ACC112 (cell line): ENCODE measurements around the gene IFNA4.

Experiments used
- H2AFZ ChIP-seq: fragments of 200-600 bp; sonication (generic); one replicate; pipeline ENCODE4 v1.6.0; 2017; ENCODE audit warnings: antibody characterized with exemption, low read length; ENCODE audit not compliant: unreplicated experiment
- H3K27ac ChIP-seq: fragments of 200-600 bp; sonication (generic); 2 replicates; pipeline ENCODE4 v1.5.1; 2014; ENCODE audit warnings: low read depth, mild to moderate bottlenecking, antibody characterized with exemption, low read length, moderate library complexity
- H3K27me3 ChIP-seq: fragments of 200-600 bp; sonication (generic); 2 replicates; pipeline ENCODE4 v1.6.1; 2014; ENCODE audit warnings: mild to moderate bottlenecking, antibody characterized with exemption, low read length, moderate library complexity, mixed read lengths; ENCODE audit not compliant: insufficient read depth
- H3K36me3 ChIP-seq: fragments of 200-600 bp; sonication (generic); 2 replicates; pipeline ENCODE4 v1.6.1; 2016; ENCODE audit warnings: mild to moderate bottlenecking, antibody characterized with exemption, low read length, moderate library complexity, mixed read lengths; ENCODE audit not compliant: insufficient read depth
- H3K4me1 ChIP-seq: fragments of 200-600 bp; sonication (generic); one replicate; pipeline ENCODE4 v1.6.1; 2016; ENCODE audit warnings: low read length, mixed read lengths; ENCODE audit not compliant: insufficient read depth, unreplicated experiment, control insufficient read depth
- H3K4me3 ChIP-seq: fragments of 200-600 bp; sonication (generic); 2 replicates; pipeline ENCODE4 v1.5.1; 2014; ENCODE audit warnings: mild to moderate bottlenecking, low read depth, low read length
- H3K79me2 ChIP-seq: fragments of 200-600 bp; sonication (generic); one replicate; pipeline ENCODE4 v1.6.0; 2016; ENCODE audit warnings: low read length; ENCODE audit not compliant: control insufficient read depth, unreplicated experiment, insufficient read depth

The IFNA4 gene

DNA sequence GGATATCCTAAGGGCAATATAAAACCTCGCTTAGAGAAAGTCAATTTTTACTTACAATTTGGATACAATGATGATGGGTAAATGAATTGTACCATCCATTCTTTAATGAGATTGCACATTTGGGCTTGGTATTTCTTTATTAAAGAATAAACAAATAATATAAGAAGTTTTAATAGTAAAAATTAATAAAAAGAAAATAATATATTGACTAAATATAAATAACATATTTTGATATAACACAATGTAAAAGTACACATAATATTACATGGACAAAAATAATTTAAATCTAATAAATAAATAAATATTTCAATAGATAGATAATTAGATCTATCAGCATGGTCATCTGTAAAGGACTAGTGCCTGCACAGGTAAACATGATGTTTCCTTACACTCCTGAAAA lies 21.9 kb downstream of the IFNA4 start:
- no peak overlapping the region for H3K27ac ChIP-seq
- no peaks in the 10 kb centered on the region for H3K79me2 ChIP-seq
- H2AFZ ChIP-seq = no peak overlapping the region
- H3K36me3 ChIP-seq = no peaks in the 10 kb centered on the region
- H3K4me3 ChIP-seq = no peak overlapping the region
- H3K27me3 ChIP-seq = peaks cover 4% of the 10 kb centered on the region
- no peaks in the 10 kb centered on the region for H3K4me1 ChIP-seq

GRCh38 chr9:21160178-21160577 lies 27.2 kb downstream of the IFNA4 start:
- Histone ChIP-seq H3K4me3 (no peak overlapping the region), H2AFZ (no peak overlapping the region), H3K79me2 (no peaks in the 10 kb centered on the region), H3K27me3 (peaks cover 4% of the 10 kb centered on the region), H3K36me3 (no peaks in the 10 kb centered on the region), H3K27ac (no peak overlapping the region), H3K4me1 (peaks cover 1% of the 10 kb centered on the region)

DNA sequence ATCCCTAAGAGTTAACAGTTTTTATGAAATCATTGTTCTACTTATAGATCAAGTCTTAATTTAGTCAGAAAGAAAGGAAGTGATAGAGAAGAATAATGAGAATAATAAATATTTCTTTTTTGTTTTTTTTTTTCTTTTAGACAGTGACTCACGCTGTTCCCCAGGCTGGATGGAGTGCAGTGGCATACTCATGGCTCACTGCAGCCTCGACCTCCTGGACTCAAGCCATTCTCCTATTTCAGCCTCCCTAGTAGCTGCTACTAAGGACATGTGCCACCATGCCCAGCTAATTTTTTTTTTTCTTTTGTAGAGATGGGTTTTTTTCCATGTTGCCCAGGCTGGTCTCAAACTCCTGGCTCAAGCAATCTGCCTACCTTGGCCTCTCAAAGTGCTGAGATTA lies 31.9 kb downstream of the IFNA4 start:
- no peak overlapping the region for H3K27ac ChIP-seq
- no peaks in the 10 kb centered on the region for H3K27me3 ChIP-seq
- no peaks in the 10 kb centered on the region for H3K79me2 ChIP-seq
- H3K4me3 ChIP-seq = peak overlapping the region; percentile 67
- H3K36me3 ChIP-seq = no peaks in the 10 kb centered on the region
- peaks cover 17% of the 10 kb centered on the region for H3K4me1 ChIP-seq
- peak overlapping the region; percentile 83 for H2AFZ ChIP-seq

GRCh38 chr9:21154018-21154608 lies 33.3 kb downstream of the IFNA4 start:
- peak overlapping the region; percentile 33; the same call in 1 of the 2 replicates for H3K27ac ChIP-seq
- H3K79me2 ChIP-seq = no peaks in the 10 kb centered on the region
- no peaks in the 10 kb centered on the region for H3K36me3 ChIP-seq
- H2AFZ ChIP-seq = peak overlapping the region; percentile 66
- peak overlapping the region; percentile 58 for H3K4me3 ChIP-seq
- H3K27me3 ChIP-seq = peaks cover 4% of the 10 kb centered on the region; the same call in 1 of the 2 replicates
- peaks cover 17% of the 10 kb centered on the region for H3K4me1 ChIP-seq

- no peaks in the 10 kb centered on the region for H3K79me2 ChIP-seq
- H2AFZ ChIP-seq = peak overlapping the region; percentile 66
- no peaks in the 10 kb centered on the region for H3K36me3 ChIP-seq
- peaks cover 9% of the 10 kb centered on the region; the same call in 1 of the 2 replicates for H3K27me3 ChIP-seq
- H3K4me3 ChIP-seq = peak overlapping the region; percentile 58
- peaks cover 17% of the 10 kb centered on the region for H3K4me1 ChIP-seq
- H3K27ac ChIP-seq = peak overlapping the region; percentile 33; the same call in 1 of the 2 replicates
These were observed 33.9 kb downstream of the IFNA4 start for GRCh38 chr9:21153336-21154017.

DNA sequence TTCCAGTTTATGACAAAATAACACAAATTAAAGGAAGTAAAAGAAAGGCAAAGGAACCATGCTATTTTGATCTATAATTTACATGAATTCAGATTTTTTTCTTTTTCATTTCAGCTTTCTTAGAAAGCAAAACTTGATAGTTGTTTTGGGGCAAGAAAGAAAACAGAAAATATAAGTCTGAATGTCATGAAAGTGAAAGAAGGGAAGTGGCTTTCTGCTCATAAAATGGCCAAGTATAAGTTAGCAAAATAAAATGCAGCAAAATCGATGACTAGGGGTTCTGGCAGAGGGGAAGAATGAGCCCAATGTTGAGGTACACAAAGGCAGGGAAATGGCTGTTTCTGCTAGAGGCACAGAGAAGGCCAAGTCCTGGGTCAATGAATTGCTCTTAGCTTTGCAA lies 42.8 kb downstream of the IFNA4 start:
- Histone ChIP-seq H3K27ac (no peak overlapping the region), H3K27me3 (peaks cover 12% of the 10 kb centered on the region; the same call in 1 of the 2 replicates), H3K79me2 (no peaks in the 10 kb centered on the region), H3K36me3 (no peaks in the 10 kb centered on the region), H3K4me1 (no peaks in the 10 kb centered on the region), H3K4me3 (no peak overlapping the region), H2AFZ (no peak overlapping the region)

GRCh38 chr9:21141427-21141882 lies 45.9 kb downstream of the IFNA4 start, which contains the start of gene IFNW1:
Gene IFNW1, minus strand, starts transcription at chr9:21141832. Its CDS starts 262 bp downstream, at chr9:21141570.
- no peak within 1 kb of the TSS for H3K27ac ChIP-seq
- H3K4me1 ChIP-seq = no peaks in the 10 kb centered on the region
- no peaks in the 10 kb centered on the region for H3K36me3 ChIP-seq
- H3K27me3 ChIP-seq = no peaks in the 10 kb centered on the region
- H3K79me2 ChIP-seq = no peaks in the 10 kb centered on the region
- no peak within 1 kb of the TSS for H2AFZ ChIP-seq
- no peak within 1 kb of the TSS for H3K4me3 ChIP-seq

DNA sequence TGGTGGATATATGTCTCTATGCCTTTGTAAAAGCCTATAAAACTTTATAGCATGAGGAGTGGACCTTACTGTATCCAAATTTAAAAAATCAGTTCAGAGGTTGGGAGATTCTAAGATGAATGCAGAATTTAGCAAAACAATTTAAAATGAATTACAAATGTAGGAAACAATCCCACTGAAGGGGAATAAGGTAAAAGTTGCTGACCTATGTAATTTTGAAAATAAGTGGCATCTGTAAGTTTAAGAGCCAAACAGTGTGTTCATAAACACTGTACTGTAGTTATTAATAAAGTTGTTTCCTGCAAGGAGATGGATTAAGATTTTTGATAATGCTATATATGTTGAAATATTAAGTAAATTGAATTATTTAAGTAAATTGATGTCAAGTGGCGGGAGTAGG lies 50.4 kb downstream of the IFNA4 start:
- Histone ChIP-seq H3K4me3 (no peak overlapping the region), H2AFZ (no peak overlapping the region), H3K27me3 (peaks cover 17% of the 10 kb centered on the region), H3K27ac (no peak overlapping the region), H3K36me3 (no peaks in the 10 kb centered on the region), H3K79me2 (no peaks in the 10 kb centered on the region), H3K4me1 (no peaks in the 10 kb centered on the region)
